Astrocyte of the cerebellum (primary cell): ENCODE measurements around the gene CDH22.

Source experiments
- DNase-seq: peaks from one replicate; pipeline ENCODE4 v3.0.0-alpha.2; 2011; ENCODE audit warnings: low read depth
- H3K4me3 ChIP-seq: 2 replicates; pipeline ENCODE4 v1.5.1; 2011; ENCODE audit warnings: mild to moderate bottlenecking, low read depth, low read length, moderate library complexity
- in situ Hi-C: cut with HindIII; loops from 2 replicates; pipeline ENCODE4 v1.10.0; 2017; ENCODE audit warnings: low sequenced_read_pairs
- TF ChIP-seq, protein P1 (sequence below): IDR thresholded peaks from 2 replicates; pipeline ENCODE4 v1.5.1; 2012; ENCODE audit warnings: low read length, low read depth, moderate library complexity, mild to moderate bottlenecking; ENCODE audit errors: missing control alignments

The CDH22 gene

DNA sequence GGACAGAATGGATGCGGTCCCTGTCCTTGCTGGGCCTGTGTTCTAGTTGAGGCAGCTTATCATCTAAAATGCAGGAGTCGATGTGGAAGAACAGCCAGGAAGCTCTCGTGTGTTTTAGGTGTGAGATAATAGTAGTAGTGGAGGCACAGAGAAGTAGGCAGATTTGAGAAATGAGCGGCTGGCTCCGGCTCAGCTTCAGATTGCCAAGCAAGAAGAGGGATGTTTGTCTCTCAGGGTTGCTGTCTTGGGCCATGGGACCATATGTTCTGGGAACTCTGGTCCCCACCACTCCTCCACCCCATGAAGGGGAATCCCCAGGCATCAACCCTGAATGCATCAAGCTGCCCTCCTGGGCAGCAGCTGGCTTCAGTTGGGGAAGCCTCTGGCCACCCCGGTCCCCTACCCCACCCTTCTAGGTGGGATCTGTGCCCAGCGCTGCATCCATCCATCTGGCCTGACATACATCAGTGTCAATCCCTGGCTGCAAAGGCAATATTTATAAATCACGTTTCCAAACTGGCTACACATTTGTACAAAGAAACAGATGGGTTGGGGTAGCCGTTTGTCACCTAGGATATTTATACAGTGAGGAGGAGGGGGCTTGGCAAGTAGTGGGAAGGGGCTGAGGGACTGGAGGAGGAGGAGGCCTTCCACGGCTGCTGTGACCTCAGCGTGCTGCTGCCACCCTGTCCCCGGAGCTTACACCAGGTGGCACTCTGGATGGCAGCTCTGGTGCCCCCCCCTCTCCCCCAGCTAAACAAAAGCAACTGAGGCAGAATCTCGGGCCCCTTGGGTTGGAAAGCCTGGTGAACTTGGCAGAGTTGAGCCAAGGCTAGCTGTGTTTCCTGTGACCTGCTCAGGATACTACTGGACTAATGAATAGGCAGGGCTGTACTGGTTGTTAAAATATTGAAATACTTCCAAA is 125.8 kb downstream of the CDH22 start:
- TF ChIP-seq, protein P1, sequence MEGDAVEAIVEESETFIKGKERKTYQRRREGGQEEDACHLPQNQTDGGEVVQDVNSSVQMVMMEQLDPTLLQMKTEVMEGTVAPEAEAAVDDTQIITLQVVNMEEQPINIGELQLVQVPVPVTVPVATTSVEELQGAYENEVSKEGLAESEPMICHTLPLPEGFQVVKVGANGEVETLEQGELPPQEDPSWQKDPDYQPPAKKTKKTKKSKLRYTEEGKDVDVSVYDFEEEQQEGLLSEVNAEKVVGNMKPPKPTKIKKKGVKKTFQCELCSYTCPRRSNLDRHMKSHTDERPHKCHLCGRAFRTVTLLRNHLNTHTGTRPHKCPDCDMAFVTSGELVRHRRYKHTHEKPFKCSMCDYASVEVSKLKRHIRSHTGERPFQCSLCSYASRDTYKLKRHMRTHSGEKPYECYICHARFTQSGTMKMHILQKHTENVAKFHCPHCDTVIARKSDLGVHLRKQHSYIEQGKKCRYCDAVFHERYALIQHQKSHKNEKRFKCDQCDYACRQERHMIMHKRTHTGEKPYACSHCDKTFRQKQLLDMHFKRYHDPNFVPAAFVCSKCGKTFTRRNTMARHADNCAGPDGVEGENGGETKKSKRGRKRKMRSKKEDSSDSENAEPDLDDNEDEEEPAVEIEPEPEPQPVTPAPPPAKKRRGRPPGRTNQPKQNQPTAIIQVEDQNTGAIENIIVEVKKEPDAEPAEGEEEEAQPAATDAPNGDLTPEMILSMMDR, result no peak
- in situ Hi-C loops, result no loop called here
- DNase-seq, result no peak
- H3K4me3 ChIP-seq, result no peak overlapping the region

DNA sequence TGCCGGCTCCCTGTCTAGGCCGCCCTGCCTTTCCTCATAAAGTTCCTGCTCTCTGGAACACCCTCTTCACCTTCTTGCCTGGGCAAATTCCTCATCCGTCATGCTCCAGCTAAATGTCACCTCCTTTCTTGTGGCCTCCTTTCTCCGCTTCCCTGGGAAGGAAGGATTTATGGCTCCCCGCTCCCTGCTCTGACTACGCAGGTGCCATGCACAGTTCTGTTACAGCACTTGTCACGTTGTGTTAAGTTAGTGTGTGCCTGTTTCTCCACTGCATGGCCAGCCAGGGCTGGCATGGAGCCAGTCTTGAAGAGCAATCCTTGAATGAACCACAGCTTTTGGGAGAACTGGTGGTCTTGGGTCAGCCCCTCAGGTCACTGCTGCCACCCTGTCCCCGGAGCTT is 128.4 kb downstream of the CDH22 start:
- TF ChIP-seq, protein P1, result no peak
- no peak overlapping the region for H3K4me3 ChIP-seq
- no peak for DNase-seq
- in situ Hi-C loops, result no loop called here

DNA sequence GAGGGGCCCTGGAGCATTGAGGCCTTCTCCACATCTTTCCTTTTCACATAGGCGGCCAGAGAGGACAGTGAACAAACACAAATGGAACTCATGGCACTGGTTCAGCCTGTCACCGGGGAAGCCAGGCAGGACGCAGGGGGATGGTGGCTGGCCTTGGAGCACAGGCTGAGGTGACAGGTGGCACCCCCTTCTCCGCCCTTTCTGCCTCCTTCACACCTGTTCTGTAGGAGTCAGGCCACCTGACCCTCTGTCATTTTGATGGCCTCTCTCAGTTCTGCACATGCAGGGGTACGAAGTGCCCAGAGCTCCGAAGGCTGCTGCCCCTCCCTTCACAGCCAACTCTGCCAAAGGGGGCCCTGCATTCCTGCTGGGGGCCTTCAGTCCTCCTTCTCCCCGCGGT is 129.4 kb downstream of the CDH22 start:
- TF ChIP-seq, protein P1, result no peak
- in situ Hi-C loops, result no loop called here
- H3K4me3 ChIP-seq, result no peak overlapping the region
- no peak for DNase-seq

DNA sequence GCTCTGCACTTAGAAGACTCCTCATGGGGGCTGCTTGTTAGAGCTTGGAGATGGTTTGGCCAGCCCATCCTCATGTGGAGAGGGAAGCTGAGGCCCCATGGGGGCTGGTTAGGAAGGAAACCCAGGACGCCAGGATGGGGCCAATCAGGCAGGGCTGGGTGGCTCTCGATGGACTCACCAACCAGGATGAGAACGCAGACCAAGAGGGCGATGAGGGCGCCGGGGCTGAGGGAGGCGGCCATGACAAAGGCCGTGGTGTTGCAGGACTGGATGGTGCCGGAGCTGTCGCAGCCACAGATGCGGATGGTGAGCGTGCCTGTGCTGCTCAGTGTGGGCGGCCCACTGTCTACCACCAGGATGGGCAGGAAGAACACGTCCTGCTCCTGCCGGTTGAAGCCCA is 130.5 kb downstream of the CDH22 start:
- in situ Hi-C loops, result no loop called here
- no peak overlapping the region for H3K4me3 ChIP-seq
- TF ChIP-seq, protein P1, result no peak
- DNase-seq, result no peak

DNA sequence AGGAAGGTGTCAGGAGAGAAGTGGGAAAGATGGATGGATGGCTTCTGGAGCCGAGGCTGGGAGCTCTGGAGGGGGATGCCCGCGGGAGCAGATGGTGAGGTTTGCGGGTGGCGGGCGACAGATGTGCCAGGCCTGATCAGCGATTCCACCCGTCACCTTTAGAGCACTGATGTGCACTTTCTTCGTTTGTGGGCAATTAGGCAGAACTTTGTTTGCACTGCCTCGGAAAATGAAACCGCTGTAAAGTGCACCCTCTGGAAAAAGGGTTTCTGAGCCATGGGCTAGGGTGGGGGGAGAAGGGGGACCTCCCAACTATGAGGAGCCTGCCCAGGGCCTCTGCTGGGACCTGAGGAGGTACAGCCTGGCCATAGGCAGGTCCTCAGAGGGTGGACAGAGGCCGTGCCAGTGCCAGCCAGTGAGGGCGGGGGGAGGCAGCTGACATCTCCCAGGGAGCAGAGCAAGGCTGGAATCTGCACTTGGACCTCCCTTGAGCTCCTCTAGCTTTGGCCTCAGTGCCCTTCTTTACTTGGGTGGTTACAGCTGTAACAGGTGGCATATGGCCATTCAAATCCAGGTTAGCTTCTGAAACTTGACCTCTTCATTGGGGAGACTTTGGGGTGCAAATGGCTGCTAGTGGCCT is 131.4 kb downstream of the CDH22 start:
- no peak for DNase-seq
- in situ Hi-C loops, result no loop called here
- no peak overlapping the region for H3K4me3 ChIP-seq
- TF ChIP-seq, protein P1, result no peak

DNA sequence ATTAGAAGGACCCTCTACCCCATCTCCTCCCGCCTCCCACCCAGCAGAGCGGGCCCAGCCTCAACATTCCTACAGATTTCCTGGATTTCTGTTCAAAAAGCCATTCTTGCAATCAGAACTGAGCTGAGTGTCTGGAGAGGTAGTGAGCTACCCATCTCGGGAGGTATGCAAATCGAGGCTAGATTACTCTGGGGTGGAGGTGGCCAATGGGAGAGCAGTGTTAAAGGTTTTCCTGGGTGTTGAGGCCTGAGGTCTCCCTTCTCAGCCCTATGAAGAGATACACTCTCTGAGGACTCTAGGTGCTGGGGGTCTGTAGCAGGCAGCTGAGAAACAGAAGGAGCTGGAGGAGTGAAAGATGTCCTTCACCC is 133.2 kb downstream of the CDH22 start:
- no peak overlapping the region for H3K4me3 ChIP-seq
- no peak for DNase-seq
- TF ChIP-seq, protein P1, result no peak
- in situ Hi-C loops, result no loop called here
